Loucy (cell line): ENCODE data around the gene LOXHD1.

Experiments
- CTCF ChIP-seq: fragments of 200-600 bp; sonication (generic); conservative IDR thresholded peaks from 2 replicates; pipeline ENCODE4 v1.5.1; 2014; ENCODE audit warnings: mild to moderate bottlenecking, antibody characterized with exemption, low read length
- EZH2phosphoT487 ChIP-seq: fragments of 200-600 bp; IDR thresholded peaks from 2 replicates; pipeline ENCODE4 v1.6.1; 2018; ENCODE audit warnings: antibody characterized with exemption, mild to moderate bottlenecking, moderate library complexity, borderline replicate concordance

GRCh38 chr18:46437061-46437460, 220.0 kb downstream of the LOXHD1 start:
- no peak for TF ChIP-seq CTCF
- no peak for TF ChIP-seq EZH2phosphoT487
